Hematopoietic multipotent progenitor cell (in vitro differentiated cells): ENCODE data around the gene SNRNP35. TPM values are rescaled to one million over a fixed set of nuclear protein-coding genes. Genes with fewer than 3 reads are reported as not detected.
"Not testable (repeated sequence)": the region's sequence is repeated elsewhere in the genome, so short reads cannot be mapped to it uniquely, and the experiment has no call there.

Experiments
- DNase-seq, 3 donors: peaks; one replicate each; pipeline ENCODE4 v3.0.0-alpha.2; 2011 to 2015; ENCODE audit warnings: low read depth in 2 of 3, low spot score in 2 of 3
- total RNA-seq: library from RNA; depleted of rRNA; stranded (reverse); fragments of >200 nt; gene quantifications from one replicate; pipeline ENCODE4 v1.2.3, GENCODE V29; 2012

The SNRNP35 gene
- total RNA-seq, 1 donor = 27.7 TPM

- no peak for DNase-seq
Observed at GRCh38 chr12:123446333-123446713, 11.6 kb upstream of the SNRNP35 start.

GRCh38 chr12:123449249-123449733 lies 8.6 kb upstream of the SNRNP35 start:
- no peak for DNase-seq

GRCh38 chr12:123449856-123450255 lies 8.1 kb upstream of the SNRNP35 start:
- DNase-seq = no peak

GRCh38 chr12:123450636-123451035 lies 7.3 kb upstream of the SNRNP35 start:
- DNase-seq = no peak

GRCh38 chr12:123452276-123452550 lies 5.7 kb upstream of the SNRNP35 start:
- not testable (repeated sequence) for DNase-seq

GRCh38 chr12:123453165-123453564 lies 4.8 kb upstream of the SNRNP35 start:
- DNase-seq = peak in 1 of 3 donors; percentile 34

- not testable (repeated sequence) for DNase-seq
Observed at GRCh38 chr12:123463174-123463573, 5.2 kb downstream of the SNRNP35 start.

GRCh38 chr12:123465084-123465483 lies 7.1 kb downstream of the SNRNP35 start:
- no peak for DNase-seq

- DNase-seq = peak in 2 of 3 donors; percentile 33 to 56
Observed at GRCh38 chr12:123468786-123469185, 10.8 kb downstream of the SNRNP35 start.

GRCh38 chr12:123469978-123470377 lies 12.0 kb downstream of the SNRNP35 start:
- no peak for DNase-seq

- DNase-seq = no peak
Observed at GRCh38 chr12:123471374-123472068, 13.6 kb downstream of the SNRNP35 start.

- DNase-seq = no peak
Observed at GRCh38 chr12:123472438-123472849, 14.5 kb downstream of the SNRNP35 start.

- DNase-seq = peak in 1 of 3 donors; percentile 14
Observed at GRCh38 chr12:123474485-123475245, 16.7 kb downstream of the SNRNP35 start.

GRCh38 chr12:123475246-123475703 lies 17.3 kb downstream of the SNRNP35 start:
- no peak for DNase-seq

- DNase-seq = no peak
Observed at GRCh38 chr12:123478069-123478468, 20.1 kb downstream of the SNRNP35 start.

GRCh38 chr12:123478762-123479161 lies 20.8 kb downstream of the SNRNP35 start:
- no peak for DNase-seq

GRCh38 chr12:123479442-123480180 lies 21.7 kb downstream of the SNRNP35 start:
- DNase-seq = no peak

- not testable (repeated sequence) for DNase-seq
Observed at GRCh38 chr12:123481251-123481650, 23.3 kb downstream of the SNRNP35 start.

GRCh38 chr12:123482876-123483275 lies 24.9 kb downstream of the SNRNP35 start:
- DNase-seq = no peak

GRCh38 chr12:123483602-123484248 lies 25.8 kb downstream of the SNRNP35 start:
- DNase-seq = peak in 2 of 3 donors; percentile 20 to 22

- DNase-seq = no peak
Observed at GRCh38 chr12:123485756-123486155, 27.8 kb downstream of the SNRNP35 start.
